Measurements from ENCODE around the gene KCNT1. TPM values are rescaled to one million over a fixed set of nuclear protein-coding genes. Genes with fewer than 3 reads are reported as not detected.

The KCNT1 gene
- total RNA-seq, 1 donor from 2014 or later, result 2.7 TPM

DNA sequence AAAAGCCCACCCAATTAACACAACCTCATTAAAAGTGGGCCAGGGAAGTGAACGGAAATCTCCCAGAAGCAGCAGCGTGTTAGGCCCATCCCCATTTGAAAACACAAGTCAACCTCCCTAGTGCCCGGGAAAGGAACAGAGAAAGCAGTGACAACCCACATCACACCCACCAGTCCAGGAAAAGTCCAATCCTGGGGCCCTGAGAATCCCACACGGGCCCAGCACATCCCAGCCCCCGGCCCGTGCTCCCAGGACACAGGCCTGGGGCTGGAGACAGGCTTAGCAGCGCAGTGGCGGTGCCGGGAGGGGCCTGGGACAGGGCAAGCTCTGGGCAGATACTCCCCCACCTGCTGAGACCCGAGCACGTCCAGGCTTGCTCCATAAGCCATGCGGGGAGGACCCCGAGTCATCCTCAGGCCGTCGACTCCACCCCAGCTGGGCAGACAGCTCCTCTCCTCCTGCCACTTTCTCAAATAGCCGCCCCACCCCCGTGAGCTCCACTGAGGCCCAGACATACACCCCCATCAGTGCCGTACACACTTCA lies 101.0 kb downstream of the KCNT1 start:
- no peak for DNase-seq

DNA sequence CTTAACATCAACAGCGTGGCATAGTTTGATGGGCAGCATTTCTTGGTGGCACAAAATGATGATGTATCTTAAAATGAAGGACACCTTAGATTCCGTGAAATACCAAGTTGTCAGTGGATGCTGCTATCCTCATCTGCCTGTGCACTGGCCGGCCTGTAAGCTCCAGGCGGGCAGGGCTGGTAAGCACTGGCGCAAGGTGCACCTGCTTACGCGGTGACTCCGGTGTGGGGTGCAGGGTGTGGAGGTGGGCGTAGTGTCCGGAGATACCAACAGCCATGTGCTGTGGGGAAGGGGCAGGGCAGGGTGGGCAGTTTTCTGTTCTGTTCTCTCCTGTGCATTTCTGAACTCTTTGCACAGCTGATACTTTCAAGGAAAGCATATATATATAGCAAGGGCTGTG lies 101.5 kb downstream of the KCNT1 start:
- DNase-seq, result no peak

DNA sequence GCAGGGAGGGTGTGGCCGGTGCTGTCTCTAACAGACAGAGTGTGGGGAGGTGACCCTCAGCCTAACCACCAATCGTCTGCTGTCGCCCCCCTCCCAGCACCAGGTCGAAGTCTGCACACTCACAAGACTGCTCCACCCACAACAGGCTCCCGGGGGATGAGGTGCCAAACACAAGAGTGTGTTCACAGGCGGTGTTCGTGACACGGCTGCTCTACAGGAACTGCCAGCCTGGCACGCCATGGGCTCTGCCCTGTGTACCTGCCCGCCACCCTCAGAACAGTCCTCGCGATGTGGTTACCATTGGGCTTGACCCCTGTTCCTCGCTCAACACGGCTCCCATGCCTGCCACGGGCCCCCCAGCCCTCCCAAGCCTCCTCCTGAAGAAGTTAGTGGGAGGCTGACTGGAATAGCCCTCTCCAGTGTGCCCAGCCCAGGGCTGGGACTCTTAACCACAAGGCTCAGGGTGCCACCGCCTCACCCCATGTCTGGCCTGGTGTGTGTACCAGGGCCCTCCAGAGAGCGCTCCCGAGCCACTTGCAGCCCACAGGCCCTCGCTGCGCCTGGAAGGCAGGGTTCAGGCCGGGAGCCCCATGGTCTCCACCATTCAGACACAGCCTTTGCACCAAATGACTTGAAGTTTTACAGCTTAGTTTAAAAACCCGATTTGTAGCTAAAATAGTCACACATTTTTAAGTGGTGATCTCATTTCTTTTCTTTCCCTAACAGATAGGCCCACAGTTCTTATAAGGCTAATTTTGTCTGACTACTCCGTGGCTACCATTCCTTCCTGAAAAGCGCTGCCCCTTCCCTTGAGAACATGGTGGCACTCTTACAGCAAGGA lies 102.8 kb downstream of the KCNT1 start:
- no peak for DNase-seq

DNA sequence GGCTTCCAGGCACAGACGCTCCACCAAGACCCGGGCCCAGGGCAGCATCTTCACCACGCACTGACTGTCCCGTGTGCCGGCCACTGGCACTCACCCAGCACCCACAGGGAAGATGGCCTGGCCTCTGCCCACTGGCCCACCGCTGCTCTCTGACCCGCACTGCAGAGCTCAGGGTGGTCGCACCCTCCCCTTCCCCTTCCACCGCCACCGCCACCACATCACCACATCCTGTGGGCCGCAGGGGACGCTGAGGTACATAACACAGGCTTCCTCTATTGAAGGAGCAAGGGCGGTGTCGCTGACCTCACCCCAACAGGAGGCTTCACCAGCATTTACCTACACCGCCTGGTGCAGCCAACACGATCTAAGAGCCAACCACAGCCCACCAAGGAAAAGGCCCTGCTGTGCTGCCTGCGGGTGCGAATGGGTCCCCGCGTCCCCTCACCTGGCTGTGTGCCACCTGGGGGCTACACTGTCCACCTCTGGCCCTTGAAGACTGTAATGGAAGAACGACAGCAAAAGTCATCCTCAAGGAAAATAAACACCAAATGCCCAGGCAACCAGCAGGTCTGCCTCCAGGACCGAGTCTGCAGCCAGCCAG lies 103.5 kb downstream of the KCNT1 start:
- DNase-seq, result no peak

DNA sequence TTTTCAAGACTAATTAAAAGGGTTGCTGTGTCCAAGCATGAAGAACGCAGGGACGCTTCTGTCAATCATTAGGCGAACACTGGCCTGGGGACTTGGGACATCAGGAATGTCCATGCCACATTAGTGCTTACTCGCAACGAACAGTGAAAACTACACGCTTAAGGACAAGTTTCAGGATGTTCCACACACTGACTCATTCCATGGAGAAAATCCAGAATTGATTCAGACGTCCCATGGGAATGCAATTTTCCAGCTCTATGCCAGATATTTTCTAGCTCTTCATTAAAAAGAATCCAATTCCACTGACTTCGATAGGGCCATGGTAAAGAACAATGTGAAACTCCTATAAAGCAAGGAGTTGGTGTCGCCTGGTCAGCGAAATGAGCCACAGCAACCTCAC lies 107.2 kb downstream of the KCNT1 start:
- DNase-seq, result no peak

DNA sequence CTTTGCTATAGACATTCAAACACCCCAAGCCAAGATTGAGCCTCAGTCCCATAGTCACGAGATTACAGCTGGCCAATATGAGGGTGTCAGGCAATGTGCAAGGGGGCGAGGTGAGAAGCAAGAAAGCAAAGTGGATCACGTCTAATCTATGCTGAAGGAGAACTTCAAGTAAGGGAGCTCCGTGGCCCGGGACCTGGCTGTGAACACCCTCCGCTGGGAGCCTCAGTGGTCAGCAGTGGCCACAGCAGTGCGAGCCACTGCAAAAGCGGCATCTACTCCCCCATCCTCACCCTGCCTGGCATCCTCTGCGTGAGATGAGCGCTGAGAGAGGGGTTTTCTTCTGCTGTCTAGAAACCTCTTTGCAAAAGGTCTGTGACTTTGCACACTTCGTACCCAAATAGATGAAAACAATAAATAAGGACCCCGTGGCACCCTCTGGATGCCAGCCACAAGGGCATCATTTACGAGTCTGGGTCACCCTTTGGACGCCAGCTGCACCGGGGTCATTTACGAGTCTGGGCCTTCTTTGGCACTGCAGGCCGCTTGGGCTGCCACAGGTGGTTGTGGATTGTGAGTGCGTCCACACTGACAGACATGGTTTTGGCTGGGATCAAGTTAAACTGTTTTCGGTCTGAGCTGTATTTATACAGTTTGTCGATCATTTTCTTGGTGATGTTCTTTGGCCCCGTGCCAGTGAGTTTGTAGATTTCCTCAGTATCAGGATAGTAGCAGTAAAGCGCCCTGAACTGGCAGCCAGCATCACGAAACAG lies 109.0 kb downstream of the KCNT1 start:
- no peak for DNase-seq

DNA sequence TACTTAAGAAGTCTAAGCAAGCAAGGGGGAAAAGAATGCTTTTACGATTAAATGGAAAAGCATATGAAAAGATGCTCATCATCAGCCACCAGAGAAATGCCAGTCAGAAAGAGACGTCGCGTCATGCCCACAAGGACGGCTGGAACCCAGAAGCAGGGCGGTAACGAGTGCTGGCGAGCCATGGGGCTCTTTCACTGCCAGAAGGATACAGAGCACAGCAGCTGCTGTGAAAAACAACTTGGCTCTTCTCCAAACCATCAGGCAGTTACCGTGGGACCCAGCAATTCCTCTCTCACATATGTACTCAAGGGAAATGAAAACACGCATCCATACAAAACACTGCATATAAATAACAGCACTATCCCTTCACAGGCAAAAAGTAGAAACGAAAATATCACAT lies 109.8 kb downstream of the KCNT1 start:
- peak; percentile 34 for DNase-seq

DNA sequence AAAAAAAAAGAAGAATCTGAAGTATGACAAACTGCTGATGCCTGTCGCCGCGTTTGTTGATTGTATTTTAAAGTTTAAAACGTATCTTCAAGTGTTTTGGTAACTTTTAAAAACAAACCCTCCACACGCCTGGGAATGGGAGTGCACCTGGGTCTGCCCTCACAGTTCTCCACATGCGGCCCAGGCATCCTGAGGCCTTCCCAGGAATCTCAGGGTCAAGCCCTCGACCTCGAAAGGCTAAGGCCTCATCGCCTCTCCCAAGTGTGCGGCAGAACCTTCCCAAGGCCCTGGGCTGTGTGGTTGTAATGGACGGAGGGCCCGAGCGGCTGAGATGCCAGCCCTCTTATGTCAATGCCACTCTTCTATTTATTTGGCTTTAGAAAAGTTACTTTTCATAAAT lies 111.0 kb downstream of the KCNT1 start:
- DNase-seq, result no peak

DNA sequence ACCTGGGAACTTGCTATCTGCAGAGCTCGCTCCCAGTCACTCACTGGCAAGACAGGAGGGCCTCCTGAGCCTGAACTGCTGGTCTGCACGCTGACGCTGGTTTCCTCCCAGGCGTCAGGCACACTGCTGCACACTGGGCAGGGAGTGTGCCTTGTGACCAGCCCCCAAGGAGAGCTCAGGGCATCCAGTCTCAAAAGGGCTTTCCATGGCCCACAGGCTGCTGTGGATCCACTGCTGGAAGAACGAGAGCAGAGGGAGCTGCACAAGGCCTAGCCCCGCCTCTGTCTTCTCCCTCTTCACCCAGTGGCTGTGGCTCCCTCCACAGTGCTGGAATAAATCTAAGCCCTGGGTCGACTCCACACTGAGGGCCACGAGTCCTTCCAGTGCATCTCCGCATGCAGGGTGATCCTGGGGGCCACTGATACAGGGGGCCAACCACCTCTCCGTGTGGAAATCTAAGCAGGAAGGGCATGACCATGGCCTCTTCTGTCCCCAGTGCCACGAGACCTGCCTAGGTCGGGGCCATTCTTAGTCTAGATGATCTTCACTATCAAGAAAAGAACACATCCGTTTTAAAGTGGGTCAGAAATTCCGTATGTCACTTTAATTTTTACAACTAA lies 111.8 kb downstream of the KCNT1 start:
- no peak for DNase-seq

DNA sequence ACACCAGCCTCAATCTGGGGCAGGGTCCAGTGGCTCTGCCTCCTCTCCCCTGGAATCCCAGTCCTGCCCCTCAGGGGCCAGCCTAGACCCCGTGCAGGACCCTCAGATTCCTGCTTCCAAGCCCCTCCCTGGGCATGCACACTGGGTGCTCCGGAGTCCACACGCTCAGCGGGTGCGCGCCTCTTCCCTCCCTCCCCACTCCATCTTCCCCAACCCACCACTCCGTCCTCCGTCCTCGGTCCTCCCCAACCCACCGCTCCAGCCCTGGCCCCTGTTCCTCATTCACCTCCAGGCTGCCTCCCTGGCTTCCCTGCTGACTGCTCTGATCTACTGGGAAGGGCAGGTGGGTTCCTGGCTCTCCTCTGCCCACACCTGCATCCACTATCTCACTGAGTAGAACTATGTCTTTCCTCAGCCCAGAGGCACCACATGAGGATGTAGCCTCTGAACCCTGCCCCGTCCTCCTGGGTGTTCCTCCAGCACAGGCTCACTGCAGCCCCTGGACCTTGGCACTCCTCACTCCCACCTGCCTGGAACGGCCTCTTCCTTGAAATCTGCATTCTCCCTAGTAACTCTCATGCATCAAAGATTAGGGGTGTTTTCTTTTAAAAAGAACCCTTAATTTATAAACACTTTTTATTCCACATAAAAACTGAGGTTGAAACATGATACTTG lies 112.6 kb downstream of the KCNT1 start:
- DNase-seq, result no peak

DNA sequence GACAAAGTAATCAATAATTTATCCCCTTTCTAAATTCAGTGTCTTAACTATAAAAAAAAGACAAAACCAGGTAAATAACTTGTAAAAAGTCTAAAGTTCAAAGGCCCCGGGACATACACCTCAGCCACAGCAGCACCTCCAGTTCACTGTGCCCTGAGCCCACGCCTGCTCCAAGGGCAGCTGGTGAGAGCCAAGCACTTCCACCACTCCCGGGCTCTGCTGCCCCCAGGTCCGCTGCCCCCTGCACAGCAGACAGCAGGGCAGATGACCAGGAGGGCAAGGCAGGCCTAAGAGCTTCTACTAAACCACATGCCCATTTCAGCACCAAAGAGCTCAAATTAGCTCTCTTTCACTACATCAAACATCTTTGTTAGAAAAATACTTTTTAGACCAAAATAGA lies 113.4 kb downstream of the KCNT1 start:
- DNase-seq, result no peak

DNA sequence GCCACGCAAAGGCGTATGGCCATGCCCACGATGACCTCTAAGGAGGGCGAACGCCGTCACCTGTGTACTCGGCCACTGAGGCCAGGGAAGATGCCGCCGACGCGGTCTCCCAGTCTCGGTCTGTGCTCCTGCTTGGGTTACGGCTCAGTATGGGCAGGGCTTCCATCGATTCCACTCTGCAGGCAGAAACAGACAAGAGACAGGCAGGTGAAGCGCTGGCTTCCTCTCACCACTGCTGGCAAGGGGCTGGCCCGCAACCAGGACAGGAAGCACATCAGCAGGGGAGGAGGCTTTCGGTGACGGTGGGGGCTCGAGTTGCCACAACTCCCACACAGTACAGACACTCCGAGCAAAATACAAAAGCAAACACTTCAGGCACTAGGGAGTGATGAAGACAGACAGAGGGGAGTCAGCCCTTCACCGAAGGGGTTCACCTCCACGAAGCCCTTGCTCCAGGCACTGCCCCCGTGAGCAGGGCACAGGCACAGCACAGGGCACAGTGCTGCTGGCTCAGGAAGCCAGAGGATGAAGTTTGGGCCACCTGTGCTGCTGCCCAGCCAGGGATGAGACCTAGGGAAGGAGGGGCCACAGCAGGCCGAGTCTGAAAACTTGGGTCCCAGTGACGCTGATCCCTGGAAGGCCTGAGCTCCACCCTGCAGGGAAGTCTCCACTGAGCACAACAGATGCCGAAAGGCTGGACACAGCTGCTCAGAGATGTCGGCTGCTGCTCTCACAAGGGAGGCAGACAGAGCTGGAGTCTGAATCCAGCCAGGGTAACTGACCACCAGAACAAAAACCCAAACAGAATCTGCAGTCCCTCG lies 114.1 kb downstream of the KCNT1 start:
- no peak for DNase-seq

DNA sequence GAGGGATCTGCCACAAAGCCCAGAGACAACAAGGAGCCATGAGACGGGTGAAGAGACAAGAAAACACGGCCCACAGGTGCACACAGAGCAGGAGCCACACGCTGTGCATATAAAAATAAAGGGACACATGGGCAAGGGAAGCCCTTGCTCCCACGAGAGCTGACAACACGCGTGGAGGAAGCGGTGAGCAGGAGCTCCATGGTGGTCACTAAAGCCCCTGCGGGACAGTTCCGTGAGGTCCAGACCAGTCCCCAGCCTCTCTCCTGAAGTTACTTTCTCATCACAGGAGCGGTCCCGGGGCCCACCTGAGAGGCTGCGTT lies 114.6 kb downstream of the KCNT1 start:
- no peak for DNase-seq

DNA sequence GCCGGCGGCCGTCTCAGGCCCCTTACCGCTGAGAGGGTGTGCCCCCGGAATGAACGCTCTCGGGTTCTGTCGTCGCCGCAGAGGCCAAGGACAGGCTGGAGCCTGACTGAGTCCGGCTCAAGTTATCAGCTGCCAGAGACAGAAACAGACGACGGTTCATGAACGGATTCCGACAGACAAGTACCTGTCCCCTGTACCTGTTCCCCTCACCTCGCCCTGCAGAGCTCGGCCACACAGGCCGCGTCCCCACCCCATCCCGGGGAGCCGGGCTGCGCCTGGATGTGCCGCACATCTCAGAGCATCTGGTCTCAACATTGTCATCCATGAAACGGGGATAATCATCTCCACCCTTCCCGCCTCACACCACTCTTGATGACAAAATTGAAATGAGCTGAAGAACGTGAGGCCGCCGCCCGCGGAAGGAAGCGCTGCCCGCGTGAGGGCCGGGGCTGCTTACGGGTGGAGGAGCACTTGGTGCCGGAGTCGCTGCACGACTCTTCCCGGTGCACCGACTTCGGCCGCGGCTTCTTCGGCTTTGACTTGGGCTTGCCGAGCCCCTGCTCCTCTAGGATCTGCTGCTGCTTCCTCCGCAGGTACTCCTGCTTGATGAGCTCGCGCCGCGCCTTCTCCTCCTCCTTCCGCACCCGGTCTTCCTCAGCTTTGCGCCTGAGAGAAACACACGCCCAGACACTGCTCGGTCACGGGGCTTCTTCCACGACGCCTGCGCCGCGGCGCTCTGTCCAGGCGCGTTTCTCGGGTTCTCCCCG lies 116.1 kb downstream of the KCNT1 start:
- DNase-seq, result no peak

DNA sequence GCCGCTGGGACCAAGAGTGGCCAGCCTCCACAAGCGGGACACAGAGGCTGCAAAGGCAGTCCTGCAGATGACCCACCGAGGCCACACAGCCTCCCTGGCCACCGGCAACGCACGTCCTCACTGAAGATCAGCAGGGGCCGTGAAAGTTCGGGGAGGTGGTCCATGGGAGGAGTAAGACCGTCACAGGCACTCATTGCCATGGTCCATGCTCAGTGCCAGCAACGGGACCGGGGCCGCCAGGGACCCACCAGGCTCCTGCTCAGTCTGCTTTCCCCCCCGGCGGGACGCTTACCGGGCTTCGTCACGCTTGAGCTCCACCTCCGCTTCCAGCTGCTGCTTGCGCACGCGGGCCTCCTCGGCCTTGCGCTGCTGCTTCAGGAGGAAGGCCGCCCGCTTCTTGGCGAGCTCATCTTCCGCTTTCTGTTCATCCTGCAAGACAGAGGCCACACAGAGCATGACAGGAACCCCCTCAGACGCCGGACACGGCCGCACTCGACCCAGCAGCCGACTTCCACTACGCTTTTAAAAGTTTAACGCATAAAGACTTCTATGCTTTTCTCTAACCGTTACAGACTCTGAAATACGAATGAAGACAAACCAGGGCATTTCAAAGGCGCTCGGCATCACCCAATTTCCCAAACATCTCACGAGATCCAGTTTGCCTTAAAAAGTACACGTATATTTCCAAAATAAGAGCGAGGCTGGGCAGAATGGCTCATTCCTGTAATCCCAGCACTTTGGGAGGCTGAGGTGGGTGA lies 116.9 kb downstream of the KCNT1 start:
- no peak for DNase-seq

DNA sequence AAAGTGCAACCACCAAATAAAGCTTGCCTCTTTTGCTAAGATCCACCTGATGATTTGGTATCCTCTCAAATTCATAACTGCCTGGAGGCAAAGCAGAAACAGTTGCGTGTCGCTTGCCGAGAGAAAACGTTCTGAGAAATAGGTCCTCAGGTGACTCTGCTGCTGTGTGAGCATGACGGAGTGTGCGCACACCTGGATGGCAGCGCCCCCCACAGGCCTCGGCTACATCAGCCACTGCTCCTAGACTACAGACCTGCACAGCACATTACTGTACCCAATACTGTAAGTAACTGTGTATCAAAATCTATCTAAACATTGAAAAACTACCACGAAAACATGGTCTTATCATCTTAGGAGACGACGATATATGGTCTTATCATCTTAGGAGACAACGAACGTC lies 117.9 kb downstream of the KCNT1 start:
- no peak for DNase-seq

DNA sequence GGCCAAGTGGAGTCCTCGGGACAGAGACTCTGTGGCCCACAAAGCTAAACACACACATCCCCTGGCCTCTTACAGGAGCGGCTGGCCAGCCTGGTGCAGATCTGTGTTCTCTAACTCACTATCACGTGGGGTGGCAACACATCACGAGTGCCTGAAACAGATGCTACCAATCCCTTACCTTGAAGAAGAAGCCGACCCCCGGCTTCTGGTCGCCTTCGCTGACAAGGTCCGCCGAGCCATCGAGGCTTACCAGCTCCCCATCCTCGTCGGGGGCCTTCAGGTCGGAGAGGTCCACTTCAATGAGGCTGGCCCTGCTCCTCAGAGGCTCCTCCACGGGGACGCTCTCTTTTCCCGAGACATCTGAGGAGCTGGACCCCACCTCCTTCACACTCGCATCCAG lies 118.7 kb downstream of the KCNT1 start:
- no peak for DNase-seq

DNA sequence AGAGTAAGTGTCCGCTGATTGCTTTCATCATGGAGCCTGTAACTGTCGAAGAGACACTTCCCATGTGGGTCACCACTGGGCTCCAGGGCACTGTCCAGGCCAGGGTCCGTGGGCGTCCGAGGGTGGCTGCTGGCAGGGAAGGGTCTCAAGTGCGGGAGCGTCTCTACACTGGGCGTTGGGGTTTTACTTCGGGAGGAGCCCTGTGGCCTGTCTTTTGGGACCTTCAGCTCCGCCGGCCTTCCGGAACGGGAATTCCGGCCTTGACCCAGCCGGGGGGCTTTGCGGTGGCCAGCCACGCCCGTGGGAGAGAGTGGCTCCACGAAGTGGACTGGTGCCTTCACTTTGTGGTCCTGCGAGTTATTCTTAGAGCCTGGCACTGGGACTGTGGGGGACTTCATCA lies 119.1 kb downstream of the KCNT1 start:
- no peak for DNase-seq

DNA sequence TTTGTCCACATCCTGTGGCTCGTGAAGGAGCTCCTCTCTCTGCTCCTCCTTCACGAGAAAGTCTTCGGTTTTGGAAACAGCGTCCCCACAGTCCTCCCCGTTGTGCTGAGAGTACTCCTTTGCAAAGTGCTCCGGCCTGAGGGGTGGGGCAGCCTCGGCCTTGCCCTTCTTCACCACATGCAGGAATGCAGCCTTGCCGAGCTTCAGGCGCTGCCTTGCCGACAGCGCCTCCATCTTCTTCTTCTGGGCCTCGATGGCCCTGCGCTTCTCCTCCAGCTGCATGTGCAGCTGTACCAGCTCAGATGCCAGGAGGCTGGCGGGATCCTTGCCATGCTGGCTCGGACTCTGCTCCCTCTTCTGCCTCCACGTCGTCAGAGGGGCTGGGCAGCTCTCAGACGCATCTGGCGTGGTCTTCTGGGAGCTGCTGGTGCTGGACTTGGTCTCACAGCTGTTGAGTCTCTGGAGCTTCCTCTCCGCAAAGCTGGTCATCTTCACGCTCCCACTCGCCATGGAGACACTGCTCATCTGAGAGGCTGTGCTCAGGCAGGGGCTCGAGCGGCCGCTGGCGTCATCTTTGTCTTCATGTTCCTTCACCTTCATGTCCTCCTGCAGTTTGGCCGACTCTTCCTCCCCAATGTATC lies 119.9 kb downstream of the KCNT1 start:
- no peak for DNase-seq
